ENCODE results near the gene PPP6R1.

The PPP6R1 gene

GRCh38 chr19:55231391-55232285, 27.2 kb downstream of the PPP6R1 start:
- Histone ChIP-seq H3K4me1 (ENCODE audit: control insufficient read depth in 5 of 5, insufficient read depth in 5 of 5, low read length in 5 of 5) (no peaks in the 10 kb centered on the region), H3K27me3 (ENCODE audit: control insufficient read depth in 5 of 5, insufficient read depth in 4 of 5, low read length in 5 of 5) (no peaks in the 10 kb centered on the region), H3K9me3 (ENCODE audit: control insufficient read depth in 5 of 5, low read length in 5 of 5) (no peaks in the 10 kb centered on the region), H3K4me3 (ENCODE audit: low read depth in 1 of 5, low read length in 5 of 5) (no peak overlapping the region), H3K9ac (ENCODE audit: low read length in 5 of 5) (no peak overlapping the region), H3K36me3 (ENCODE audit: control insufficient read depth in 5 of 5, insufficient read depth in 5 of 5, low read length in 5 of 5) (peaks cover 3 to 94% (median 85%) of the 10 kb centered on the region in 5 donors), H3K27ac (ENCODE audit: low read depth, low read length) (no peak overlapping the region)

- peaks cover 3 to 92% (median 79%) of the 10 kb centered on the region in 5 donors for H3K36me3 ChIP-seq (ENCODE audit: control insufficient read depth in 5 of 5, insufficient read depth in 5 of 5, low read length in 5 of 5)
- H3K4me1 ChIP-seq (ENCODE audit: control insufficient read depth in 5 of 5, insufficient read depth in 5 of 5, low read length in 5 of 5), result no peaks in the 10 kb centered on the region
These were observed 28.0 kb downstream of the PPP6R1 start for GRCh38 chr19:55230780-55231179.

GRCh38 chr19:55230329-55230728, 28.5 kb downstream of the PPP6R1 start:
- Histone ChIP-seq H3K9ac (ENCODE audit: low read length in 5 of 5) (no peak overlapping the region), H3K4me3 (ENCODE audit: low read depth in 1 of 5, low read length in 5 of 5) (no peak overlapping the region), H3K9me3 (ENCODE audit: control insufficient read depth in 5 of 5, low read length in 5 of 5) (no peaks in the 10 kb centered on the region), H3K36me3 (ENCODE audit: control insufficient read depth in 5 of 5, insufficient read depth in 5 of 5, low read length in 5 of 5) (peaks cover 3 to 91% (median 78%) of the 10 kb centered on the region in 5 donors), H3K4me1 (ENCODE audit: control insufficient read depth in 5 of 5, insufficient read depth in 5 of 5, low read length in 5 of 5) (no peaks in the 10 kb centered on the region), H3K27me3 (ENCODE audit: control insufficient read depth in 5 of 5, insufficient read depth in 4 of 5, low read length in 5 of 5) (no peaks in the 10 kb centered on the region), H3K27ac (ENCODE audit: low read depth, low read length) (no peak overlapping the region)

More at GRCh38 chr19:55230780-55231179, 28.0 kb downstream of the PPP6R1 start:
- H3K4me3 ChIP-seq (ENCODE audit: low read depth in 1 of 5, low read length in 5 of 5), result no peak overlapping the region
- no peaks in the 10 kb centered on the region for H3K27me3 ChIP-seq (ENCODE audit: control insufficient read depth in 5 of 5, insufficient read depth in 4 of 5, low read length in 5 of 5)
- no peak overlapping the region for H3K9ac ChIP-seq (ENCODE audit: low read length in 5 of 5)
- no peaks in the 10 kb centered on the region for H3K9me3 ChIP-seq (ENCODE audit: control insufficient read depth in 5 of 5, low read length in 5 of 5)
- no peak overlapping the region for H3K27ac ChIP-seq (ENCODE audit: low read depth, low read length)

GRCh38 chr19:55229789-55230182, 29.0 kb downstream of the PPP6R1 start:
- Histone ChIP-seq H3K27me3 (ENCODE audit: control insufficient read depth in 5 of 5, insufficient read depth in 4 of 5, low read length in 5 of 5) (no peaks in the 10 kb centered on the region), H3K4me1 (ENCODE audit: control insufficient read depth in 5 of 5, insufficient read depth in 5 of 5, low read length in 5 of 5) (no peaks in the 10 kb centered on the region), H3K9me3 (ENCODE audit: control insufficient read depth in 5 of 5, low read length in 5 of 5) (no peaks in the 10 kb centered on the region), H3K9ac (ENCODE audit: low read length in 5 of 5) (no peak overlapping the region), H3K27ac (ENCODE audit: low read depth, low read length) (no peak overlapping the region), H3K4me3 (ENCODE audit: low read depth in 1 of 5, low read length in 5 of 5) (no peak overlapping the region), H3K36me3 (ENCODE audit: control insufficient read depth in 5 of 5, insufficient read depth in 5 of 5, low read length in 5 of 5) (peaks cover 3 to 86% (median 72%) of the 10 kb centered on the region in 5 donors)

GRCh38 chr19:55229145-55229788, 29.6 kb downstream of the PPP6R1 start:
- H3K9me3 ChIP-seq (ENCODE audit: control insufficient read depth in 5 of 5, low read length in 5 of 5), result no peaks in the 10 kb centered on the region
- no peaks in the 10 kb centered on the region for H3K4me1 ChIP-seq (ENCODE audit: control insufficient read depth in 5 of 5, insufficient read depth in 5 of 5, low read length in 5 of 5)
- H3K4me3 ChIP-seq (ENCODE audit: low read depth in 1 of 5, low read length in 5 of 5), result no peak overlapping the region
- peaks cover 1 to 81% (median 67%) of the 10 kb centered on the region in 5 donors for H3K36me3 ChIP-seq (ENCODE audit: control insufficient read depth in 5 of 5, insufficient read depth in 5 of 5, low read length in 5 of 5)
- no peak overlapping the region for H3K27ac ChIP-seq (ENCODE audit: low read depth, low read length)
- H3K27me3 ChIP-seq (ENCODE audit: control insufficient read depth in 5 of 5, insufficient read depth in 4 of 5, low read length in 5 of 5), result no peaks in the 10 kb centered on the region
- H3K9ac ChIP-seq (ENCODE audit: low read length in 5 of 5), result no peak overlapping the region

GRCh38 chr19:55228403-55229031, 30.3 kb downstream of the PPP6R1 start, which contains the start of gene TMEM86B:
TSS of gene TMEM86B (minus strand) at chr19:55228763. CDS start at chr19:55228741, 22 bp downstream.
- no peaks in the 10 kb centered on the region for H3K9me3 ChIP-seq (ENCODE audit: control insufficient read depth in 5 of 5, low read length in 5 of 5)
- no peaks in the 10 kb centered on the region for H3K27me3 ChIP-seq (ENCODE audit: control insufficient read depth in 5 of 5, insufficient read depth in 4 of 5, low read length in 5 of 5)
- no peak within 1 kb of the TSS for H3K4me3 ChIP-seq (ENCODE audit: low read depth in 1 of 5, low read length in 5 of 5)
- H3K36me3 ChIP-seq (ENCODE audit: control insufficient read depth in 5 of 5, insufficient read depth in 5 of 5, low read length in 5 of 5), result peaks cover 0 to 79% (median 65%) of the 10 kb centered on the region in 5 donors
- H3K27ac ChIP-seq (ENCODE audit: low read depth, low read length), result no peak within 1 kb of the TSS
- H3K4me1 ChIP-seq (ENCODE audit: control insufficient read depth in 5 of 5, insufficient read depth in 5 of 5, low read length in 5 of 5), result no peaks in the 10 kb centered on the region
- no peak within 1 kb of the TSS for H3K9ac ChIP-seq (ENCODE audit: low read length in 5 of 5)

GRCh38 chr19:55228015-55228391, 30.8 kb downstream of the PPP6R1 start:
- peaks cover 0 to 75% (median 62%) of the 10 kb centered on the region in 5 donors for H3K36me3 ChIP-seq (ENCODE audit: control insufficient read depth in 5 of 5, insufficient read depth in 5 of 5, low read length in 5 of 5)
- H3K4me1 ChIP-seq (ENCODE audit: control insufficient read depth in 5 of 5, insufficient read depth in 5 of 5, low read length in 5 of 5), result no peaks in the 10 kb centered on the region
- H3K27me3 ChIP-seq (ENCODE audit: control insufficient read depth in 5 of 5, insufficient read depth in 4 of 5, low read length in 5 of 5), result no peaks in the 10 kb centered on the region
- no peak overlapping the region for H3K4me3 ChIP-seq (ENCODE audit: low read depth in 1 of 5, low read length in 5 of 5)
- no peak overlapping the region for H3K9ac ChIP-seq (ENCODE audit: low read length in 5 of 5)
- no peak overlapping the region for H3K27ac ChIP-seq (ENCODE audit: low read depth, low read length)
- no peaks in the 10 kb centered on the region for H3K9me3 ChIP-seq (ENCODE audit: control insufficient read depth in 5 of 5, low read length in 5 of 5)

GRCh38 chr19:55227241-55228014, 31.4 kb downstream of the PPP6R1 start:
- no peak overlapping the region for H3K9ac ChIP-seq (ENCODE audit: low read length in 5 of 5)
- no peaks in the 10 kb centered on the region for H3K27me3 ChIP-seq (ENCODE audit: control insufficient read depth in 5 of 5, insufficient read depth in 4 of 5, low read length in 5 of 5)
- no peaks in the 10 kb centered on the region for H3K4me1 ChIP-seq (ENCODE audit: control insufficient read depth in 5 of 5, insufficient read depth in 5 of 5, low read length in 5 of 5)
- H3K9me3 ChIP-seq (ENCODE audit: control insufficient read depth in 5 of 5, low read length in 5 of 5), result no peaks in the 10 kb centered on the region
- H3K36me3 ChIP-seq (ENCODE audit: control insufficient read depth in 5 of 5, insufficient read depth in 5 of 5, low read length in 5 of 5), result peaks cover 0 to 70% (median 58%) of the 10 kb centered on the region in 5 donors
- no peak overlapping the region for H3K4me3 ChIP-seq (ENCODE audit: low read depth in 1 of 5, low read length in 5 of 5)
- H3K27ac ChIP-seq (ENCODE audit: low read depth, low read length), result no peak overlapping the region

GRCh38 chr19:55226788-55227187, 32.0 kb downstream of the PPP6R1 start:
- no peak overlapping the region for H3K27ac ChIP-seq (ENCODE audit: low read depth, low read length)
- no peaks in the 10 kb centered on the region for H3K27me3 ChIP-seq (ENCODE audit: control insufficient read depth in 5 of 5, insufficient read depth in 4 of 5, low read length in 5 of 5)
- H3K4me1 ChIP-seq (ENCODE audit: control insufficient read depth in 5 of 5, insufficient read depth in 5 of 5, low read length in 5 of 5), result no peaks in the 10 kb centered on the region
- no peak overlapping the region for H3K4me3 ChIP-seq (ENCODE audit: low read depth in 1 of 5, low read length in 5 of 5)
- peaks cover 0 to 64% (median 51%) of the 10 kb centered on the region in 5 donors for H3K36me3 ChIP-seq (ENCODE audit: control insufficient read depth in 5 of 5, insufficient read depth in 5 of 5, low read length in 5 of 5)
- no peaks in the 10 kb centered on the region for H3K9me3 ChIP-seq (ENCODE audit: control insufficient read depth in 5 of 5, low read length in 5 of 5)
- H3K9ac ChIP-seq (ENCODE audit: low read length in 5 of 5), result no peak overlapping the region
